Amygdala (tissue), 56 donors: ENCODE results near the gene EVL.

Source experiments
- DNase-seq, 56 donors: peaks; one replicate each; lab custom pipeline; 2025; lab: John Stamatoyannopoulos, UW

Gene EVL

GRCh38 chr14:100080206-100080605, 15.0 kb downstream of the EVL start:
- DNase-seq: no peak

GRCh38 chr14:100081997-100082625, 16.9 kb downstream of the EVL start:
- no peak for DNase-seq

GRCh38 chr14:100082723-100083122, 17.5 kb downstream of the EVL start:
- no peak for DNase-seq

GRCh38 chr14:100083706-100084105, 18.5 kb downstream of the EVL start:
- DNase-seq: no peak

- no peak for DNase-seq
Measured at GRCh38 chr14:100084591-100084990, 19.4 kb downstream of the EVL start.

- no peak for DNase-seq
Measured at GRCh38 chr14:100085462-100085861, 20.2 kb downstream of the EVL start.

- no peak for DNase-seq
Measured at GRCh38 chr14:100086361-100086760, 21.1 kb downstream of the EVL start.

- DNase-seq: no peak
Measured at GRCh38 chr14:100088226-100088625, 23.0 kb downstream of the EVL start.

- no peak for DNase-seq
Measured at GRCh38 chr14:100091386-100091785, 26.2 kb downstream of the EVL start.

- no peak for DNase-seq
Measured at GRCh38 chr14:100092832-100093231, 27.6 kb downstream of the EVL start.

- no peak for DNase-seq
Measured at GRCh38 chr14:100093319-100093718, 28.1 kb downstream of the EVL start.

GRCh38 chr14:100096656-100097055, 31.4 kb downstream of the EVL start:
- no peak for DNase-seq

GRCh38 chr14:100098171-100098570, 32.9 kb downstream of the EVL start:
- DNase-seq: no peak

- no peak for DNase-seq
Measured at GRCh38 chr14:100100032-100100703, 34.9 kb downstream of the EVL start.

- DNase-seq: no peak
Measured at GRCh38 chr14:100102156-100102785, 37.0 kb downstream of the EVL start.

GRCh38 chr14:100103250-100104005, 38.2 kb downstream of the EVL start:
- DNase-seq: no peak

- DNase-seq: no peak
Measured at GRCh38 chr14:100104006-100104352, 38.8 kb downstream of the EVL start.

- no peak for DNase-seq
Measured at GRCh38 chr14:100104523-100105300, 39.5 kb downstream of the EVL start.

GRCh38 chr14:100105357-100106169, 40.3 kb downstream of the EVL start:
- peak in 1 of 56 donors; percentile 25 for DNase-seq
